Esophagus muscularis mucosa (tissue), 4 donors: Measurements from ENCODE around the gene SH2D5. TPM values are rescaled to one million over a fixed set of nuclear protein-coding genes. Genes with fewer than 3 reads are reported as not detected.
A peak's percentile ranks its signal among the peaks of the same experiment; 100 is the strongest.
"Not testable (repeated sequence)": the region's sequence is repeated elsewhere in the genome, so short reads cannot be mapped to it uniquely, and the experiment has no call there.

Source experiments
- DNase-seq: peaks from one replicate; pipeline ENCODE4 v3.0.0-alpha.2; 2017; ENCODE audit errors: extremely low spot score
- H3K27ac ChIP-seq, 4 donors: fragments of 200-600 bp; sonication (generic); replicated peaks in 1 of 4; 1 replicate in 3 of 4; 2 replicates in 1 of 4; pipeline ENCODE4 v1.5.1; 2016 to 2019; ENCODE audit warnings: mild to moderate bottlenecking in 1 of 4
- H3K27me3 ChIP-seq, 4 donors: fragments of 200-600 bp; sonication (generic); one replicate each; pipeline versions ENCODE4 v1.5.1 to v1.6.0; 2016 to 2019
- H3K36me3 ChIP-seq, 4 donors: fragments of 200-600 bp; sonication (generic); one replicate each; pipeline ENCODE4 v1.5.1; 2016 to 2019
- H3K4me1 ChIP-seq, 4 donors: fragments of 200-600 bp; sonication (generic); one replicate each; pipeline ENCODE4 v1.5.1; 2016 to 2019
- H3K4me3 ChIP-seq, 4 donors: fragments of 200-600 bp; sonication (generic); 1 replicate in 2 of 4; 2 replicates in 2 of 4; pipeline ENCODE4 v1.5.1; 2016 to 2019; ENCODE audit warnings: mild to moderate bottlenecking in 4 of 4, moderate library complexity in 1 of 4
- H3K9me3 ChIP-seq, 4 donors: fragments of 200-600 bp; sonication (generic); 1 replicate in 3 of 4; 2 replicates in 1 of 4; pipeline ENCODE4 v1.5.1; 2016 to 2019
- CTCF ChIP-seq, 3 experiments: fragments of 200-600 bp in 2 of 3; fragments of 450-650 bp in 1 of 3; sonication (generic) in 2 of 3; IDR thresholded peaks; one replicate each; pipeline ENCODE4 v1.5.1; 2017 to 2019; ENCODE audit warnings: antibody characterized with exemption in 3 of 3, mild to moderate bottlenecking in 2 of 3, moderate library complexity in 1 of 3
- EP300 ChIP-seq: sonication (generic); formaldehyde crosslinking; IDR thresholded peaks from one replicate; pipeline ENCODE4 v1.6.1; 2017; ENCODE audit warnings: antibody characterized with exemption
- POLR2A ChIP-seq: fragments of 450-650 bp; IDR thresholded peaks from one replicate; pipeline ENCODE4 v1.6.1; 2017; ENCODE audit warnings: antibody characterized with exemption, moderate library complexity, mild to moderate bottlenecking, low read depth
- POLR2AphosphoS5 ChIP-seq, 2 donors: sonication (generic); formaldehyde crosslinking; IDR thresholded peaks; one replicate each; pipeline ENCODE4 v1.6.1; 2017; ENCODE audit warnings: antibody characterized with exemption in 2 of 2
- WGBS: methylation state at CpG from one replicate; pipeline ENCODE4 v1.1.5; 2018; 5-methylcytosine and 5-hydroxymethylcytosine counted together
- intact Hi-C: fragments of 100-400 bp; cut with DNase I; formaldehyde crosslinking; loops from one replicate; pipeline ENCODE4 v1.15.1; 2023
- total RNA-seq, 4 donors: library from RNA; depleted of rRNA; stranded (reverse); fragments of >200 nt; gene quantifications; one replicate each; pipeline versions ENCODE4 v1.1.0 to v1.2.1, GENCODE V29; 2016

SH2D5 gene
- total RNA-seq, 4 donors from 2014 or later, result 0.42 to 7.2 (median 1.7) TPM

- no peak overlapping the region for H3K27ac ChIP-seq
- 92% methylated on average over 15 of the region's 29 CpGs for WGBS
- H3K4me3 ChIP-seq, result no peak overlapping the region
- TF ChIP-seq CTCF (IDR thresholded peaks at IDR 0.05) (no peak), POLR2A (no peak), EP300 (no peak), POLR2AphosphoS5 (IDR thresholded peaks at IDR 0.05) (no peak)
- no peak for DNase-seq
- H3K36me3 ChIP-seq, result no peaks in the 10 kb centered on the region
- intact Hi-C loops, result no loop called here
- H3K4me1 ChIP-seq, result peaks cover 9 to 17% (median 12%) of the 10 kb centered on the region in 4 donors
- H3K27me3 ChIP-seq, result peaks cover 0 to 9% (median 2%) of the 10 kb centered on the region in 4 donors
- H3K9me3 ChIP-seq, result no peaks in the 10 kb centered on the region
Measured at GRCh38 chr1:20721117-20722061, 11.1 kb downstream of the SH2D5 start.

GRCh38 chr1:20720631-20721091, 11.8 kb downstream of the SH2D5 start:
- WGBS, result 82% methylated on average over 12 of the region's 12 CpGs
- intact Hi-C loops, result no loop called here
- Histone ChIP-seq H3K27me3 (peaks cover 0 to 15% (median 2%) of the 10 kb centered on the region in 4 donors), H3K4me3 (no peak overlapping the region), H3K36me3 (no peaks in the 10 kb centered on the region), H3K27ac (no peak overlapping the region), H3K4me1 (peaks cover 9 to 17% (median 12%) of the 10 kb centered on the region in 4 donors), H3K9me3 (no peaks in the 10 kb centered on the region)
- TF ChIP-seq EP300, result no peak
- no peak for TF ChIP-seq POLR2AphosphoS5 (IDR thresholded peaks at IDR 0.05)
- no peak for TF ChIP-seq POLR2A
- TF ChIP-seq CTCF (IDR thresholded peaks at IDR 0.05), result no peak
- DNase-seq, result no peak

GRCh38 chr1:20719871-20720620, 12.5 kb downstream of the SH2D5 start:
- Histone ChIP-seq H3K9me3 (no peaks in the 10 kb centered on the region), H3K36me3 (no peaks in the 10 kb centered on the region), H3K4me1 (peaks cover 9 to 17% (median 12%) of the 10 kb centered on the region in 4 donors), H3K27ac (no peak overlapping the region), H3K4me3 (no peak overlapping the region), H3K27me3 (peaks cover 0 to 20% (median 4%) of the 10 kb centered on the region in 4 donors)
- TF ChIP-seq POLR2AphosphoS5 (IDR thresholded peaks at IDR 0.05) (no peak), CTCF (IDR thresholded peaks at IDR 0.05) (no peak), EP300 (no peak), POLR2A (no peak)
- intact Hi-C loops, result no loop called here
- no peak for DNase-seq
- WGBS, result 81% methylated on average over 4 of the region's 5 CpGs

- intact Hi-C loops, result no loop called here
Measured at GRCh38 chr1:20719261-20719660, 13.2 kb downstream of the SH2D5 start.

GRCh38 chr1:20718343-20718882, 14.1 kb downstream of the SH2D5 start:
- H3K9me3 ChIP-seq, H3K36me3 ChIP-seq, DNase-seq, intact Hi-C loops: not testable (repeated sequence)
- peak overlapping the region; percentile 52 to 74 (median 57) for H3K4me3 ChIP-seq
- H3K27ac ChIP-seq, result peak overlapping the region in 3 of 4 donors; percentile 28 to 54 (median 39)
- 64% methylated on average over 3 of the region's 17 CpGs for WGBS
- peaks cover 9 to 17% (median 12%) of the 10 kb centered on the region in 4 donors for H3K4me1 ChIP-seq
- peaks cover 0 to 22% (median 6%) of the 10 kb centered on the region in 4 donors for H3K27me3 ChIP-seq

More at GRCh38 chr1:20719261-20719660, 13.2 kb downstream of the SH2D5 start:
- peaks cover 0 to 20% (median 6%) of the 10 kb centered on the region in 4 donors for H3K27me3 ChIP-seq
- TF ChIP-seq POLR2AphosphoS5 (IDR thresholded peaks at IDR 0.05), result no peak
- no peak for TF ChIP-seq EP300
- TF ChIP-seq CTCF (IDR thresholded peaks at IDR 0.05), result no peak
- no peak for TF ChIP-seq POLR2A
- H3K9me3 ChIP-seq, result no peaks in the 10 kb centered on the region
- H3K4me1 ChIP-seq, result peaks cover 9 to 17% (median 12%) of the 10 kb centered on the region in 4 donors
- H3K36me3 ChIP-seq, result no peaks in the 10 kb centered on the region
- WGBS, result 92% methylated on average over 8 of the region's 8 CpGs
- H3K27ac ChIP-seq, result no peak overlapping the region
- DNase-seq, result no peak
- no peak overlapping the region for H3K4me3 ChIP-seq
